ENCODE measurements around the gene TM9SF2. TPM values are rescaled to one million over a fixed set of nuclear protein-coding genes. Genes with fewer than 3 reads are reported as not detected.
A peak's percentile ranks its signal among the peaks of the same experiment; 100 is the strongest.

The TM9SF2 gene
- total and polyA plus RNA-seq, 9 of the 15 experiments (the other 6 are each of a cell fraction or from before 2014, with no cell fraction given): 23.3 to 83.2 (median 55.1) TPM

DNA sequence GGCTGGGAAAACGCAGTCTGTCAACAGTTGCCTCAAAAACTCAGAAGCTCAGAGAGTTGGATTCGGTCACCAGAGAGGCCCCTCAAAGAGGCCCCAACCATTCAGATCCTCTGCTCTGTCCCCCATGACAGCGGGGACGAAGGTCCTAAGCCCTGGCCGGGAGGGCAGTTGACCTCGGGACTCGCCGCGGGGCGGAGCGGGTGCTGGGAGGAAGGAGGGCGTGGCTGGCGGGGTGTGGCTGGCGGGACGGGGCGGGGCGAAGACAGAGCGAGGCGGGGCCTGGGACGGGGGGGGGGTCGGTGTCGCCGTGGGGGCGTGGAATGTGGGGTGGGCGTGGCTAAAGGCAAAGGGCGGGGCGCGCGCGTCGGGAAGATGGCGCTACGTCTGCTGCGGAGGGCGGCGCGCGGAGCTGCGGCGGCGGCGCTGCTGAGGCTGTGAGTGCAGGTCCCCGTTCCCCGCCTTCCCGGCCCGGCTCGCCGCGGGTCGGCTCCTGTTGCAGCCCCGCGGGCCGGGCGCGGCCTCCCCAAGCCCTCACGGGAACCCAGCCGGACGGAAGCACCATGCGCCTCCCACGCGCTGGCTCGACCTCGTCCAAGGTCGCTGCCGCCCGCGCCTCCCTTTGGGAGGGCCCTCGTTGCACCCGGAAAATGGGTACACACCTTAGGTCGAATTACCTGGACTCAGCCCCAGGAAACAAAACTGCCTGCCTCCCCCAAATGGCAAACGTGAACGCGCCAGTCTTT lies 105.2 kb downstream of the TM9SF2 start, which contains the start of gene CLYBL (continued):
- TF ChIP-seq ZNF785 (CRISPR knock-in tag; IDR thresholded peaks at IDR 0.05): no peak
- TF ChIP-seq ZNF583 (CRISPR knock-in tag; IDR thresholded peaks at IDR 0.05): no peak
- no peak for TF ChIP-seq DDX20 (tag; IDR thresholded peaks at IDR 0.05; ENCODE audit: low read depth)
- peak; percentile 87 for TF ChIP-seq TBP (optimal IDR thresholded peaks at IDR 0.05; ENCODE audit: low read depth, low read length)
- no peak for TF ChIP-seq DACH1 (IDR thresholded peaks at IDR 0.05; ENCODE audit: partially characterized antibody)
- no peak for TF ChIP-seq PPARD (CRISPR knock-in tag; IDR thresholded peaks at IDR 0.05)
- no peak for TF ChIP-seq CEBPB (tag; IDR thresholded peaks at IDR 0.05)
- TF ChIP-seq GMEB1 (CRISPR knock-in tag; IDR thresholded peaks at IDR 0.05): peak; percentile 62; the same call in 1 of the 2 replicates
- TF ChIP-seq EGR1 (conservative IDR thresholded peaks at IDR 0.05): peak; percentile 82
- TF ChIP-seq MGA (IDR thresholded peaks at IDR 0.05): peak; percentile 65
- TF ChIP-seq CXXC5 (CRISPR knock-in tag; IDR thresholded peaks at IDR 0.05): peak; percentile 78
- 0 out of 2 replicates have a peak, but pooled peaks have one; percentile 37 for TF ChIP-seq BCOR (IDR thresholded peaks at IDR 0.05)
- TF ChIP-seq CBX5 (IDR thresholded peaks at IDR 0.05; ENCODE audit: borderline replicate concordance, low read depth): peak; percentile 13; the same call in 1 of the 2 replicates
- TF ChIP-seq RBM25 (IDR thresholded peaks at IDR 0.05; ENCODE audit: low read depth, low read length, severe bottlenecking): peak; percentile 26
- peak; percentile 98 for TF ChIP-seq HNRNPLL (IDR thresholded peaks at IDR 0.05; ENCODE audit: low read depth, low read length, poor library complexity, severe bottlenecking)
- no peak for TF ChIP-seq ZNF12 (CRISPR knock-in tag; IDR thresholded peaks at IDR 0.05)
